Body of pancreas (tissue), 4 donors: ENCODE data around the gene PIP4K2C. TPM values are rescaled to one million over a fixed set of nuclear protein-coding genes. Genes with fewer than 3 reads are reported as not detected.

Experiments used
- ATAC-seq: fragments of 150-250 bp; one replicate; pipeline ENCODE4 v1.9.1; 2016
- DNase-seq, 4 donors: peaks; one replicate each; pipeline ENCODE4 v3.0.0-alpha.2; 2019
- H3K27ac ChIP-seq, 4 donors: fragments of 200-600 bp; sonication (generic); 1 replicate in 3 of 4; 2 replicates in 1 of 4; pipeline versions ENCODE4 v1.5.1 to v1.6.1; 2016 to 2019; ENCODE audit warnings: mild to moderate bottlenecking in 1 of 4, mixed read lengths in 1 of 4, moderate library complexity in 1 of 4
- H3K27me3 ChIP-seq, 2 donors: fragments of 200-600 bp; sonication (generic); one replicate each; pipeline ENCODE4 v1.6.0; 2016; ENCODE audit warnings: mild to moderate bottlenecking in 1 of 2
- H3K36me3 ChIP-seq, 2 donors: fragments of 200-600 bp; sonication (generic); replicated peaks in 1 of 2; 2 replicates each; pipeline ENCODE4 v1.5.1; 2016; ENCODE audit warnings: low read depth in 2 of 2; ENCODE audit not compliant: insufficient read depth in 1 of 2
- H3K4me1 ChIP-seq: fragments of 200-600 bp; sonication (generic); one replicate; pipeline ENCODE4 v1.6.0; 2016
- H3K4me3 ChIP-seq, 2 donors: fragments of 200-600 bp; sonication (generic); 1 replicate in 1 of 2; 2 replicates in 1 of 2; pipeline ENCODE4 v1.5.1; 2016 to 2019
- H3K9me3 ChIP-seq, 3 donors: fragments of 200-600 bp; sonication (generic); 1 replicate in 2 of 3; 2 replicates in 1 of 3; pipeline ENCODE4 v1.5.1; 2016
- POLR2A ChIP-seq, 3 donors: fragments of 450-650 bp; IDR thresholded peaks; one replicate each; pipeline ENCODE4 v1.6.1; 2016; ENCODE audit warnings: antibody characterized with exemption in 3 of 3, mild to moderate bottlenecking in 2 of 3
- WGBS, 2 donors: methylation state at CpG; one replicate each; pipeline ENCODE4 v1.1.5; 2017; 5-methylcytosine and 5-hydroxymethylcytosine counted together
- intact Hi-C: fragments of 100-400 bp; cut with DNase I; formaldehyde crosslinking; loops from one replicate; pipeline ENCODE4 v1.15.1; 2023
- total RNA-seq, 2 donors: library from RNA; depleted of rRNA; stranded (reverse); fragments of >200 nt; gene quantifications; one replicate each; pipeline ENCODE4 v1.1.0, GENCODE V29; 2016
- TF ChIP-seq, protein P1 (sequence below), 7 experiments: fragments of 450-650 bp in 4 of 7; fragments of 200-600 bp in 3 of 7; sonication (generic) in 3 of 7; IDR thresholded peaks; one replicate each; pipeline ENCODE4 v1.5.1; 2016 to 2019; ENCODE audit warnings: antibody characterized with exemption in 7 of 7

The PIP4K2C gene
- total RNA-seq, 2 donors from 2014 or later, result 12.2 to 48.0 TPM

DNA sequence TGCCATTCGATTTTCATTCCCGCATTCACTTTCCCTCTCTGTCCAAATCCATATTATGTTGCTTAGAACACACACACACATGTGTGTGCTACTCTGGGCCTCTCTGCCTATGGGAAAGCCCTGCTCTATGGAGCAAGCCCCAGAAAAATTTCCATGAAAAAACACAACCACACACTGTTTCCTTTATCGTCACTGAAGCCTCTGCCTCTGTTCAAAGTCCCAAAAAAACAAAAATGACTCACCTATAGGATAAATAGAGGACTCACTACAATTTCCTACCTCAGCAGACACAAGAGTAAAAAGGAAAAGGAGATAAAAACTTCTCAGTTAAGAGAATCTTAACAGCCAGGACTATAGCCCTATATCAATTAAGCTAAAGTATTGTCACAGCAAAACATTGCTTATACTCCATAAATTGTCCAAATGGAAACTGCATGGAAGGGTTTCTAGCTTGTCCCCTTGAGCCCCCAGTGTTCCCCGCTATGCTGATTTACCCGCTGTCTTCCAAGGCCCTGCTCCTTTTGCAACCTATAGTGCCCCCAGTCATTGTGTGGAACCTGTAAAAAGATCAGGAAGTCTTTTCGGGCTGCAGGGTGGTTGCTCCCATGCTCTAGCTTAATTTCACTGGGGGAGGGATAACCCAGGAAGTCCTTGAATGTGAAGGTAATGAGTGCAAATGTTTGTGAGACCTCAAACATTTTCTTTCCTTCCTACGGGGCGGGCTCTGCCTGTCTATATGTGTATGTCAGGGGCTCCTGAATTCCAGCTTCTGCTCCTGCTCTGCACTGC is 11.1 kb upstream of the PIP4K2C start:
- no peaks in the 10 kb centered on the region for H3K4me1 ChIP-seq
- intact Hi-C loops, result loop anchor here (2.0 kb wide), 1 partner anchor 43 kb away; no protein-coding TSS in a partner anchor
- ATAC-seq, result no peak
- no peaks in the 10 kb centered on the region for H3K9me3 ChIP-seq
- H3K36me3 ChIP-seq, result no peaks in the 10 kb centered on the region
- DNase-seq, result no peak
- TF ChIP-seq POLR2A (IDR thresholded peaks at IDR 0.05), result no peak
- TF ChIP-seq, protein P1, sequence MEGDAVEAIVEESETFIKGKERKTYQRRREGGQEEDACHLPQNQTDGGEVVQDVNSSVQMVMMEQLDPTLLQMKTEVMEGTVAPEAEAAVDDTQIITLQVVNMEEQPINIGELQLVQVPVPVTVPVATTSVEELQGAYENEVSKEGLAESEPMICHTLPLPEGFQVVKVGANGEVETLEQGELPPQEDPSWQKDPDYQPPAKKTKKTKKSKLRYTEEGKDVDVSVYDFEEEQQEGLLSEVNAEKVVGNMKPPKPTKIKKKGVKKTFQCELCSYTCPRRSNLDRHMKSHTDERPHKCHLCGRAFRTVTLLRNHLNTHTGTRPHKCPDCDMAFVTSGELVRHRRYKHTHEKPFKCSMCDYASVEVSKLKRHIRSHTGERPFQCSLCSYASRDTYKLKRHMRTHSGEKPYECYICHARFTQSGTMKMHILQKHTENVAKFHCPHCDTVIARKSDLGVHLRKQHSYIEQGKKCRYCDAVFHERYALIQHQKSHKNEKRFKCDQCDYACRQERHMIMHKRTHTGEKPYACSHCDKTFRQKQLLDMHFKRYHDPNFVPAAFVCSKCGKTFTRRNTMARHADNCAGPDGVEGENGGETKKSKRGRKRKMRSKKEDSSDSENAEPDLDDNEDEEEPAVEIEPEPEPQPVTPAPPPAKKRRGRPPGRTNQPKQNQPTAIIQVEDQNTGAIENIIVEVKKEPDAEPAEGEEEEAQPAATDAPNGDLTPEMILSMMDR (IDR thresholded peaks at IDR 0.05), result no peak
- no peak overlapping the region for H3K4me3 ChIP-seq
- no peaks in the 10 kb centered on the region for H3K27me3 ChIP-seq
- 77 to 80% methylated on average over 8 of the region's 8 CpGs for WGBS, 2 donors
- no peak overlapping the region for H3K27ac ChIP-seq

DNA sequence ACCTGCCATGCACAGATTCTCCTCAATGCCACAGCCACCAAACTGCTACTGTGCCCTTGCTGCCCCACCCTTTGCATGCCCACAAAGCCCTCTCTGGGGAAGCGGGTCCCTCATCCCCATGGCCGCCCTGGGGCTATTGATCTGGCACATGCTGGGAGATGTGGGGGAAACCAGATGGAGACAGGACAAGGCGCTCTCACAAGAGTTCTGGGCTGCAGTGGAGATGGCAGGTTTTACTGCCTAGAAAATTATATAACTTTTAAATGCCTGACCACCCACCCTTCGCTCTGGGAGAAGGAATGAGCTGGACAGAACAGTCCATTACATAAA is 10.6 kb upstream of the PIP4K2C start:
- intact Hi-C loops, result loop anchor here (2.0 kb wide), 1 partner anchor 42 kb away; no protein-coding TSS in a partner anchor
- TF ChIP-seq, protein P1 (IDR thresholded peaks at IDR 0.05), result no peak
- TF ChIP-seq POLR2A (IDR thresholded peaks at IDR 0.05), result no peak
- Histone ChIP-seq H3K4me1 (no peaks in the 10 kb centered on the region), H3K9me3 (no peaks in the 10 kb centered on the region), H3K27ac (no peak overlapping the region), H3K36me3 (no peaks in the 10 kb centered on the region), H3K4me3 (no peak overlapping the region), H3K27me3 (no peaks in the 10 kb centered on the region)
- DNase-seq (no peak), ATAC-seq (no peak)
- WGBS, 2 donors, result 78 to 83% methylated on average over 3 to 4 of the region's 4 CpGs

DNA sequence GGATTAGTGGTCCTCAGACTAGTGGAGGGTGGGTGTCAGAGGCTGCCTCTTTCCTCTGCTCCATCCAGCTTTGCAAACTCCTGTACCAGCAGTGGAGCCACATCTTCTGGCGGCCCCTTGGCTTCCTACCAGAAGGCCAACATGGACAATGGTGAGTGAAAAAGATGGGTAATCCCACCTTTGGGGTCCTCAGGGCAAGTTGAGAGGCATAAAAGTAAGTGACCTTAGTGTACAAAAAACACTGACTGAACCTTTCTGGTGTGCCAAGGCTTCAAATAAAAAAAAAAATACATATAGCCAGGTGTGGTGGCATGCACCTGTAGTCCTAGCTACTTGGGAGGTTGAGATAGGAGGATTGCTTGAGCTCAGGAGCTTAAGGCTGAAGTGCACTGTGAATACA is 9.2 kb upstream of the PIP4K2C start:
- no peaks in the 10 kb centered on the region for H3K27me3 ChIP-seq
- H3K27ac ChIP-seq, result no peak overlapping the region
- no peaks in the 10 kb centered on the region for H3K4me1 ChIP-seq
- H3K9me3 ChIP-seq, result no peaks in the 10 kb centered on the region
- DNase-seq (no peak), ATAC-seq (no peak)
- intact Hi-C loops, result loop anchor here (2.0 kb wide), 1 partner anchor 41 kb away; no protein-coding TSS in a partner anchor
- TF ChIP-seq POLR2A (IDR thresholded peaks at IDR 0.05), result no peak
- TF ChIP-seq, protein P1 (IDR thresholded peaks at IDR 0.05), result no peak
- 69 to 75% methylated on average over 1 of the region's 1 CpG for WGBS, 2 donors
- H3K4me3 ChIP-seq, result no peak overlapping the region
- no peaks in the 10 kb centered on the region for H3K36me3 ChIP-seq

DNA sequence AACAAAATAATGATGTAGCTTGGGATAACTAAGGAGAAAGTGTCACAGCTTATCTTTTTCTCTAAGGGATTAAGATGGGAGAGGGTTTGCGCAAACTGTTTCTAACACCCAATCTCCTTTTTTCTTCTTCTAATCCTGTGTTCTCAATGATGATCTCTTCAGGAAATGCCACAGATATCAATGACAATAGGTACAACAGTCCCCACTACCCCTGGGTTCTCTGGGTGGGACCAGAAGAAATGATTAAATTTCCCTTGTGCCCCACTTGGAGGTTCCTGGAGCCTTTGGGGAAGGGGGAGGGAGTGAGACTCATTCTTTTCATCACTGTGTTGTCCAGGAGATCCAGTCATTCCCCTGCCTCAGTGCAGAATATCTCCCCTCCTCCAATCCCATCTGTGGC is 8.6 kb upstream of the PIP4K2C start:
- WGBS, 2 donors, result 100% methylated on average over 1 of the region's 1 CpG

GRCh38 chr12:57583008-57583831 is 7.8 kb upstream of the PIP4K2C start:
- no peaks in the 10 kb centered on the region for H3K36me3 ChIP-seq
- no peak for TF ChIP-seq POLR2A (IDR thresholded peaks at IDR 0.05)
- TF ChIP-seq, protein P1 (IDR thresholded peaks at IDR 0.05), result peak; percentile 89 to 97 (median 95)
- no peaks in the 10 kb centered on the region for H3K27me3 ChIP-seq
- H3K4me1 ChIP-seq, result no peaks in the 10 kb centered on the region
- WGBS, 2 donors, result 39 to 43% methylated on average over 13 of the region's 13 CpGs
- H3K4me3 ChIP-seq, result no peak overlapping the region
- ATAC-seq, result peak; percentile 95
- peak; percentile 65 to 80 (median 75) for DNase-seq
- H3K9me3 ChIP-seq, result no peaks in the 10 kb centered on the region
- no peak overlapping the region for H3K27ac ChIP-seq
- intact Hi-C loops, result no loop called here

More for the DNA sequence above, 8.6 kb upstream of the PIP4K2C start:
- intact Hi-C loops, result no loop called here
- no peak for DNase-seq
- no peak for ATAC-seq
- Histone ChIP-seq H3K36me3 (no peaks in the 10 kb centered on the region), H3K4me1 (no peaks in the 10 kb centered on the region), H3K27me3 (no peaks in the 10 kb centered on the region), H3K9me3 (no peaks in the 10 kb centered on the region), H3K4me3 (no peak overlapping the region), H3K27ac (no peak overlapping the region)
- TF ChIP-seq POLR2A (IDR thresholded peaks at IDR 0.05), result no peak
